Limb (tissue), 2 donors: ENCODE results near the gene MBOAT2.
"Not testable (repeated sequence)": the region's sequence is repeated elsewhere in the genome, so short reads cannot be mapped to it uniquely, and the experiment has no call there.

Source experiments
- DNase-seq, 2 donors: peaks; one replicate each; pipeline ENCODE4 v3.0.0-alpha.2; 2016; ENCODE audit errors: extremely low spot score in 2 of 2

Gene MBOAT2

GRCh38 chr2:8896671-8897070, 106.8 kb downstream of the MBOAT2 start:
- DNase-seq = not testable (repeated sequence)

DNA sequence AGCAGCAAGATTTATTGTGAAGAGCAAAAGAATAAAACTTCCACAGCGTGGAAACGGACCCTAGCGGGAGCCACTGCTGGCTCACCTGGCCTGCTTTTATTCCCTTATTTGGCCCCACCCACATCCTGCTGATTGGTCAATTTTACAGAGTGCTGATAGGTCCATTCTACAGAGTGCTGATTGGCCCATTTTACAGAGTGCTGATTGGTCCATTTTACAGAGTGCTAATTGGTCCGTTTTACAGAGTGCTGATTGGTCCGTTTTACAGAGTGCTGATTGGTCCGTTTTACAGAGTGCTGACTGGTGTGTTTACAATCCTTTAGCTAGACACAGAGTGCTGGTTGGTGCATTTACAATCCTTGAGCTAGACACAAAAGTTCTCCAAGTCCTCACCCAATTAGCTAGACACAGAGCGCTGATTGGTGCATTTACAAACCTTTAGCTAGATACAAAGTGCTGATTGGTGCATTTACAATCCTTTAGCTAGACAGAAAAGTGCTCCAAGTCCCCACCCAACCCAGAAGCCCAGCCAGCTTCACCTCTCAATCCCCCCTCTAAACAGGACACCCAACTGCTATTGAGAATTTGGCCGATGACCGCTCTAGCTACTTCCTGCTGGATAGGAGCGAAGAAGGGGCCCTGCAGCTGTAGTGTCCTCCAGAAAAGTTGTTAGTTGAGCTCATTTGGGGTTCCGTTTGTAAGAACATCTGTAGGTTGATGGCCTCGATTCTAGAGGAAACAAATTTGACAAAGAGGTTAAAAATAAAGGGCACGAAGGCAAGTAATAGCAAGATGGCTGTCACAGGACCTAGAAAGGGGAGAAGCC, 108.2 kb downstream of the MBOAT2 start:
- DNase-seq = not testable (repeated sequence)

- DNase-seq = no peak
Observed at GRCh38 chr2:8893978-8894820, 109.3 kb downstream of the MBOAT2 start.

GRCh38 chr2:8893474-8893873, 110.0 kb downstream of the MBOAT2 start:
- no peak for DNase-seq

DNA sequence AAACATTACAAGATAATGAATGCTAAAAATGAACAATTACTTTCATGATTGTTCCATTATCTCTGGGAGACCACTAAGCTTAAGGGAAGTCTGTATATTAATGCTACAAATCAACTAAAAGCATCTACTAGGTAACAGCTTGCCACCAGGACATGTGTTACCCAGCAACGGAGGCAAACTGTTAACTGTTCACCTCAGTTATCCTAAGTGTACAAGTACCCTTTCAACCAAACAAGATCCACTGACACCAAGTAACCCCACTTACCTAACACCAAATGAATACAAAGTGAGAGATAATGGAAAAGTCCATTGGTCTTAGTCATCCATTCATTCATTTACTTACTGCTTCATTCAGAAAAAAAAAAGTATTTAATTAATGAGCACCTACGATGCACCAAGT, 111.4 kb downstream of the MBOAT2 start:
- DNase-seq = no peak

DNA sequence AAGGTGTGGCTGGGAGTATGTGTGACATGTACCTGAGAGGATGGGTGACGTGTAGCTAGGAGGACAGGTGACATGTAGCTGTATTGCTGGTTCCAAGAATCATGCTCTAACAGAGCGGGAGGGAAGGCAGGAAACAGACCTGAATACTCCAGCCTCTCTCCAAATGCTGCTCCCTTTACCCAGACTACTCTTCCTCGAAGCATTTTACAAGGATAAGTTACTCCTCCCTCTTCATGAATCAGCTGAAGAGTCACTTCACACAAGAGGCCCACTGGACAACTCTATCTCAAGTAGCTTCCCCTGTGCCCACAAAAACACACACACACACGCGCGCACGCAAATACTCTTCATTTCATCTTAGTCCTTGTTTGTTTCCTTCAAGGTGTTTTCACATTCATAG, 113.5 kb downstream of the MBOAT2 start:
- no peak for DNase-seq

GRCh38 chr2:8888963-8889362, 114.5 kb downstream of the MBOAT2 start:
- no peak for DNase-seq

- DNase-seq = no peak
Observed at GRCh38 chr2:8886876-8887275, 116.6 kb downstream of the MBOAT2 start.

GRCh38 chr2:8886202-8886518, 117.3 kb downstream of the MBOAT2 start:
- no peak for DNase-seq

DNA sequence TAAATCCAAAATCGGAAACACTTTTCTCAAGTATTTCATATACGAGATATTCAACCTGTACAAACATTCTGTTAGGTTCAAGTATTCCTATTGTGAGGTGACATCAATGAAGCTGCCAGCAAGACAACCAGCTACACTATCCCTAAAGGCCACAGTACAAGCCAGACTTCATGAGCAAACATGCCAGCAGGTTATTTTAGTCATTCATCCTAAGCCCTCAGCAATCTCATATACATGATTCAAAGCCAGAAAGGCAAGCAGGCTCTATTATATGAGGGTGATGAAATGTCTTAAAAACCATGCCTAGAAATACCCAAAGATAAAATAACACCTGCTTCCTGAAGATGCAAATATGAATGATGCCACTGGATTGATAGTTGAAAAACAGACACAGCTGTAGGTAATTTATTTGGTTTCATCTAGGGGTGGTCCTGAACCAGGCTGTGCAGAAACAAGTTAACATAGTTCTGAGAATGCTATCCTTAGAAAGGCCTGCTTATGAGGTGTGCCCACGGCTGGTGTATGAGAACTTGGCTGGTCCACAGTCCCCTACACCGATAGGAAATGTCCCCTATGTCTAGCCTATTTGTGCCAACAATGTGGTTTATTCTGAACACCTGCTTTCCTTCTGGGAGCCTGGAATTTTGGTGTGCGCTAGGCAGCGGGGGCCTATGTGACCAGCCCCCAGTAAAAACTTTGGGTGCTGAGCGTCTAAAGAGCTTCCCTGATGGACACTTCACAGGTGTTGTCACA, 117.9 kb downstream of the MBOAT2 start:
- DNase-seq = no peak

DNA sequence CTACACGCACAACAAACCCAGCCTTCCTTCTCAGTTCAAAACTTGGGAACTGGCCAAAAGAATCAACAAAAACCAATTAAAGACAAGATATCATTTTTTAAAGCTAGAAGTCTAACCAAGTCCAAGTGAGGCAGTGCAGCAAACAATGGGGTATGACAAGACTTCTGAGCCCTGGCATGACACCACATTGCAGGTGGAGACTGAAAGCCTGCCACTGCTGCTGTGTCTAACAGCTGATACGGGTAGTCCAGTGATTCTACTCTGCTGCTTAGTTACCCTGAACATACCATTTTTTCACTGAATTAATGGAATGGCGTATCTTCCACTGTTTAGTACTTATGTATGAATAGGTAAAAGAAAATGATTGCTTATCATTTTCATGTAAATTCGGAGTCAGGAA, 118.7 kb downstream of the MBOAT2 start:
- DNase-seq = no peak

DNA sequence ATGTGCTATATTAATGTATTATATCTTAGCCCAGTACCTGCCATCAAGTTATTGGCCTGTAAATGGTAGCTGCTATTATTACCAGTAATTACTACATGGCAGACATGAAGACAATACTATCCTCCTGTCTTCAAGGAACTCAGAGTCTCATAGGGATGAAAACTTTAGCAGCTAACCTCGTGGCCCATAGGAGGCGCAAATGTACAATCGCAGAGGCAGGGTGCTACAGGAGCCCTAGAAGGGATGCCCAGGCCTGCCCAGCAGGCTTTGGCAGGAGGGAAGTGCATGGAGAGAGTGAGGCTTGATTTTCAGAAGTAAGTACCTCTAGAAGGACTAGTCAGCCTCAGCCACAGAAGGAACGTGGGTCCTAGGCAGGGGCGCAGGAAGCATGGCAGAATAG, 121.4 kb downstream of the MBOAT2 start:
- no peak for DNase-seq

GRCh38 chr2:8877894-8878293, 125.6 kb downstream of the MBOAT2 start:
- DNase-seq = no peak

- DNase-seq = no peak
Observed at GRCh38 chr2:8877332-8877731, 126.2 kb downstream of the MBOAT2 start.

DNA sequence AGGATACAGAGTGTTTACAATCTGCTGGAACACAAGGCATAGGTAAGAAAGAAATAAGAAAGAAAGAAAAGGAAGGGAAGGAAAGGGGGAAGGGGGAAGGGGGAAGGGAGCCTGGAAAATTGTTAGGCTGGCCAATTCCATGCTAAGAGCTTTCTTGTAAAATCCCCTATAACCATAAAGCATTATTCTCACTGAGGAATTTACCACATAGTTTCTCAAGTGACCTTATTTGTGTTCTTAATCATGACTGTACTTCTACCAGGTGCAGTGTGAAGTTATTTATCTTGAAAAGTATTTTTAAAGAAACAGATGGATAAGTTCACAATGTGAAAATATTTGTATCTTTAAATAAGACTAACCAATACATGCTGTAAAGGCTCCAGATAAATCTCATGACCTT, 126.9 kb downstream of the MBOAT2 start:
- no peak for DNase-seq

DNA sequence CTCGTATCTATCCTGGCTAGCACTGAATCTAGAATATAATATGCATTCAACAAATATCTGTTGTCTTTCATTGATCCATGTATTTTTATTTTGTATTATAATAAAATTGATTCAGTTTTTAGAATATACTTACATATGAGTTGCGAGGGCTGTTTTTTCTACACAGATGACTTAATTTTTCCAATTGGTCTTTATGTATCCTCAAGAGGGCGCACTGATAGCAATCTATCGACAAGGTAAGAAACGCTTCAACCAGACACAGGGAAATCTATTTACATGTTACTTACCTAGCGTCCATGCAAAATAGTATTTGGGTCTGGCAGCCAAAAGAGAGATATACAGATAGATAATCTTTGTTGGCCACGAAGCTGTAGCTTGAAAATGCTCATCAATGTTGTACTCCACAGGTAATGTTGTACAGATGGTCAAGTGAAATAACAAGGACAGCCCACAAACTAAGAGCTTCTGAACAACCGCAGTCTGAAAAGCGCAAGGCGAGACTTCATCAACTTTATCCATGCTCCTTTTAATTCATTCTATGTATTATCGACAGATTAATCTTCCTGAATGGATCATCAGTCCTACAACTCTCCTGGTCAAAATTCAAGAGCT, 130.6 kb downstream of the MBOAT2 start:
- DNase-seq = peak in 1 of 2 donors; percentile 61

- DNase-seq = no peak
Observed at GRCh38 chr2:8870441-8870840, 133.0 kb downstream of the MBOAT2 start.

DNA sequence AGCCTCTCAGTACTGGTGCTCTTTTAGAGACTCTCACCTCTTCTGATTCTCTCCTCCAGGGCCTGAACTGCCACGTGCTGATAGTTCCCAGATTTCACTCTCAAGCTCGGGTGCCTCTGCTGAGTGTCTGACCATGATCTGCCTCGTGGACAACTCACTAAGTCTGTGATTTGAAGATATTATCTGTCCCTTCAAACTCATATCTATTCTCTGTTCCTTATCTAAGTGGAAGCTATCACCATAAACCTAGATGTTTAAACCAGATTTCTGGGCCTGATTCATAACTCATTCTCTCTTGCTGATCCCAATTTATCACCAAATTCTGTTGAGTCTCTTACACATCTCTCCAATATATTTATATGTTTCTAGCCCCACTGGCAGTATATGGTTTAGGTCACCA, 136.1 kb downstream of the MBOAT2 start:
- DNase-seq = no peak

DNA sequence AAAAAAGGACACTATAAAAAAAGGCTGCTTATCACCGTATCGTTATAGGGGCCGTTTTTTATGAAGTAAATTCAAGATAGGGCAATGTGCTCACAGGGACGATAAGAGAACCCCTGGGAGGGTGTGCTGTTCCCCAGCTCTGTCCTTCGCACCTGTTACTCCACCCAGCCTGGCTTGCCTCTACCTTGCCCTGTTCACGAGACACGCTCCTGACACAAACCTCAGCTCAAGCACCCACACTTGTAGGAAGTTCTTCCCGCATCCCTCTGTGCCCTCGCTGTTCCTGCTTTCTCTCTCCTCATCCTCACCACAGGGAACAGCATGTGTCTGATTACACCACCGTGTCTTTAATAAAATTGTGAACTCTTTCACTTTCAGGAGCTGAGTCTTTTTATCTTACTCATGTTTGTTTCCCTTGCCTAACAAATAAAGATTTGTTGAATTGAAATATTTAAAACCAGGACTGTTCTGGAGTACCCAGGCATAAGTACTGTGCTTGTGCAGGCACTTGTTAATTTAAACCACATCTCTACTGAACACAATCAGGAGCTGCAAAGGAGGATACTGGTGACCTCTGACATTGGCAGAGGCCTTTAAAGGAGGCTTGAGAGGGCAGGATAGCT, 140.0 kb downstream of the MBOAT2 start:
- no peak for DNase-seq

DNA sequence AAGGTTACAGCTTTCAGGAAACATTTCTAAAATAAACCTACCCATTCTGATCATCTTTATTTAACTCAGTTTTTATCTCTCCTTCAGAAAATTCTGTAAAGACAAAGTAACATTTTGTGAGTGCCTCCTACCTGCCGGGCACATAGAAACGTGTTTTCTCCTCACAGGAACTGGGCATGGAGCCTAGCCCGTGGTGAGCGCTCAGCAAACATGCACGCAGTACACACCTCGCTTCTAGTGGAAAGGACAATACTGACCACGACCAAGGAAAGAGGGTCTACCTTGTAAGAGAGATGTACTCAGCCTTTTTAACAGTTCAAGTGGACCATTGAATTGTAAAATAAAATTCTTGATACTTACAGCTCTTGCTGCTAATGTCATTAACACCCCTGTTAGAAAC, 141.3 kb downstream of the MBOAT2 start:
- DNase-seq = no peak

DNA sequence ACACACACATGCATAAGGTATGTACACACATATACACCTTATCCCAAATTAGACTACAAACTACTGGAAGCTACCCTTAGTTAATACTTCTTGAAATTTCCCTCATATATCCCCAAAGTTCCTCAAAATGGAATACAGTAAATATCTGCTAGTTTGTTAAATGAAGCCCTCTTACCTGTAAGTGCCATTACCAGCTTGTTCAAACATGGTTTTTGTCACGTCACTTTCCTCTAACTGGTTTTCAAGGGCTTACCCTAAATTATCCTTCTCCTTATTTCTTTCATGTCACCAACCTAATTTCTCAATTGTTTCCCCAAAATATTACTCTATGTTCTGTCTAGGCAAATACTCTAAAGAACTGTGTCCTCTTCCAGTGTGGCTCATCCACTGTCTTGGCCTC, 141.7 kb downstream of the MBOAT2 start:
- no peak for DNase-seq
